KMS-11 (cell line): Measurements from ENCODE around the gene PIN1.

Source experiments
- H2AFZ ChIP-seq: fragments of 200-600 bp; sonication (generic); 2 replicates; pipeline ENCODE4 v1.6.1; 2016; ENCODE audit warnings: antibody characterized with exemption, mixed run types, low read depth
- H3K27ac ChIP-seq: fragments of 200-600 bp; sonication (generic); 2 replicates; pipeline ENCODE4 v1.6.1; 2016; ENCODE audit warnings: mild to moderate bottlenecking, mixed run types
- H3K27me3 ChIP-seq: fragments of 200-600 bp; sonication (generic); 2 replicates; pipeline ENCODE4 v1.6.1; 2017; ENCODE audit warnings: mild to moderate bottlenecking, low read depth, mixed run types, moderate library complexity; ENCODE audit not compliant: insufficient read depth
- H3K36me3 ChIP-seq: fragments of 200-600 bp; sonication (generic); 2 replicates; pipeline ENCODE4 v1.6.1; 2017; ENCODE audit warnings: mild to moderate bottlenecking, mixed run types; ENCODE audit not compliant: insufficient read depth
- H3K4me1 ChIP-seq: fragments of 200-600 bp; sonication (generic); 2 replicates; pipeline ENCODE4 v1.6.1; 2016; ENCODE audit warnings: mild to moderate bottlenecking, low read depth, mixed run types; ENCODE audit not compliant: poor library complexity, severe bottlenecking
- H3K4me2 ChIP-seq: fragments of 200-600 bp; sonication (generic); 2 replicates; pipeline ENCODE4 v1.7.0; 2016; ENCODE audit warnings: mild to moderate bottlenecking, mixed run types
- H3K4me3 ChIP-seq: fragments of 200-600 bp; sonication (generic); IDR thresholded peaks from 2 replicates; pipeline ENCODE4 v1.6.1; 2017; ENCODE audit warnings: low read depth, low read length, mixed read lengths; ENCODE audit not compliant: insufficient read depth
- H3K79me2 ChIP-seq: fragments of 200-600 bp; sonication (generic); 2 replicates; pipeline ENCODE4 v1.6.1; 2016; ENCODE audit warnings: low read depth, mixed run types; ENCODE audit not compliant: insufficient read depth
- H3K9ac ChIP-seq: fragments of 200-600 bp; sonication (generic); 2 replicates; pipeline ENCODE4 v1.6.1; 2016; ENCODE audit warnings: mild to moderate bottlenecking, mixed run types
- H4K20me1 ChIP-seq: fragments of 200-600 bp; sonication (generic); 2 replicates; pipeline ENCODE4 v1.6.1; 2016; ENCODE audit warnings: mild to moderate bottlenecking, mixed run types; ENCODE audit not compliant: insufficient read depth
- TF ChIP-seq, protein P1 (sequence below): fragments of 200-600 bp; sonication (generic); conservative IDR thresholded peaks from 2 replicates; pipeline ENCODE4 v1.6.1; 2017; ENCODE audit warnings: low read depth, mild to moderate bottlenecking, antibody characterized with exemption, low read length, moderate library complexity, mixed read lengths

The PIN1 gene

DNA sequence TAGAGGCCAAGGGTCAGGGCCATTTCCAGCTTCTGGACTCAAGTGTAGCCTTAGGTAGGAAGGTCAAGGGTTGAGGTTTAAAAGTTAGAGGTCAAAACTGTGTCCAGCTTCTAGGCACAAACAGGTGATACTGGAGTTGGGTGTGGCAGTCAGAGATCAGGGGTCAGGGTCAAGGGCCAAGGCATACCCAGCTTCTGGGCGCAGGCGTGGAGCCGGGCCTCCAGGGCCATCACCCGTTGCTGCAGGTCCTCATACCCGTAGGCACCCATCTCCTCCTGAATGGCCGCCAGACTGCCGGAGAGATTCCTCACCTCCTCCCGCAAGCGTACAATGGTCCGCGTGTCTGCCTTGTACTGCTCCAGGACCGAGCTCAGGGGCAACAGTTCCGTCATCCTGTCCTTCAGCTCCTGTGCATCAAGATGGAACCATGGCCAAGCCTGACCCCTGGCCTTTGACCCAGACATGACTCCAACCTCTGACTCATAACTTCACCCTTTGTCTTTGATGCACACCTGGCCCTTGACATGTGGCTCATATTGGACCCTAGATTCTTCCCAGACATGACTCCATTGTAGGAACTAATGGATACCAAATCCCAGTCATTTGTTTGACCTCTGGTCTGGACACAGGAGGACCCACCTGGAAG is 22.1 kb downstream of the PIN1 start:
- Histone ChIP-seq H2AFZ (no peak overlapping the region), H3K4me3 (no peak overlapping the region), H3K27ac (no peak overlapping the region), H3K27me3 (no peaks in the 10 kb centered on the region; the same call in 1 of the 2 replicates), H4K20me1 (no peaks in the 10 kb centered on the region), H3K4me1 (no peaks in the 10 kb centered on the region), H3K9ac (no peak overlapping the region), H3K79me2 (no peaks in the 10 kb centered on the region), H3K36me3 (no peaks in the 10 kb centered on the region), H3K4me2 (no peak overlapping the region)
- TF ChIP-seq, protein P1, sequence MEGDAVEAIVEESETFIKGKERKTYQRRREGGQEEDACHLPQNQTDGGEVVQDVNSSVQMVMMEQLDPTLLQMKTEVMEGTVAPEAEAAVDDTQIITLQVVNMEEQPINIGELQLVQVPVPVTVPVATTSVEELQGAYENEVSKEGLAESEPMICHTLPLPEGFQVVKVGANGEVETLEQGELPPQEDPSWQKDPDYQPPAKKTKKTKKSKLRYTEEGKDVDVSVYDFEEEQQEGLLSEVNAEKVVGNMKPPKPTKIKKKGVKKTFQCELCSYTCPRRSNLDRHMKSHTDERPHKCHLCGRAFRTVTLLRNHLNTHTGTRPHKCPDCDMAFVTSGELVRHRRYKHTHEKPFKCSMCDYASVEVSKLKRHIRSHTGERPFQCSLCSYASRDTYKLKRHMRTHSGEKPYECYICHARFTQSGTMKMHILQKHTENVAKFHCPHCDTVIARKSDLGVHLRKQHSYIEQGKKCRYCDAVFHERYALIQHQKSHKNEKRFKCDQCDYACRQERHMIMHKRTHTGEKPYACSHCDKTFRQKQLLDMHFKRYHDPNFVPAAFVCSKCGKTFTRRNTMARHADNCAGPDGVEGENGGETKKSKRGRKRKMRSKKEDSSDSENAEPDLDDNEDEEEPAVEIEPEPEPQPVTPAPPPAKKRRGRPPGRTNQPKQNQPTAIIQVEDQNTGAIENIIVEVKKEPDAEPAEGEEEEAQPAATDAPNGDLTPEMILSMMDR: no peak

DNA sequence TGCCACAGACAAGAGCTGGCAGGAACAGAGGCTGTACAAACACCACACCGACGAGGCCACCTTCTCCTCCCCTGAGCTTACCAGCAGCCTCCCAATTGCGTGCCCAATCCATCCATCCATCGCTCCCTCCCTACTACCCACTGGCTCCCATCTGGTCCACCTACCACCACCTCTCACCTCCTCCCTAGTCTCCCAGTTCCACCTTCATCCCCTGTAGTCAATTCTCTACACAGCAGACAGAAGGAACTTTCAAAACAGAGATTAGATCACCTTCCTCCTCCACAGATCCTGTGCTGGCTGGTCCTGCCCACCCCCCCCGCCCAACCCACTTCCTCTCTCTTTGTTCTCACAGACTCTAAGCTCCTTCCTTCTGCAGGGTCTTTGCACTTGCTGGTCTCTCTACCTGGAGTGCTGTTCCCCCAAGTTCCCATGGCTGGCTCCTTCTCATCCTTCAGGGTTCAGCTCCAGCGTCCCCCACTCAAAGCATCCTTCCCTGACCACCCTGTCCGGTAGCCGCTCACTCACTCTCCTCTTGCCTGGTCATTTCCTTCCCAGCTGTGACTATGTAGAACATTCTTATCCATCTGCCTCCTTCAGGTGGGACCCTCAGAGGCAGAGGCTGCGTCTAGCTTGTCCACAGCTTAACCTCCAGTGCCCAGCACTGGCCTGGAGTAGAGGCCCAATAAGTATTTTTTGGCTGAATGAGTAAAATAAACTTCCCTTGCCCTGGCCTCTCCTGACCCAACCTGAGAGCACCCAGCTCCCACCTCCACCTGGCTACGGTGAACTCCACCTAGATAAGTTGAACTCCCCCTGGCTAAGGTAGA is 23.0 kb downstream of the PIN1 start:
- Histone ChIP-seq H2AFZ (no peak overlapping the region), H3K9ac (no peak overlapping the region), H3K4me1 (no peaks in the 10 kb centered on the region), H3K27me3 (peaks cover 1% of the 10 kb centered on the region; the same call in 1 of the 2 replicates), H3K79me2 (no peaks in the 10 kb centered on the region), H3K27ac (no peak overlapping the region), H3K4me2 (no peak overlapping the region), H3K4me3 (no peak overlapping the region), H4K20me1 (no peaks in the 10 kb centered on the region), H3K36me3 (no peaks in the 10 kb centered on the region)
- TF ChIP-seq, protein P1: no peak

DNA sequence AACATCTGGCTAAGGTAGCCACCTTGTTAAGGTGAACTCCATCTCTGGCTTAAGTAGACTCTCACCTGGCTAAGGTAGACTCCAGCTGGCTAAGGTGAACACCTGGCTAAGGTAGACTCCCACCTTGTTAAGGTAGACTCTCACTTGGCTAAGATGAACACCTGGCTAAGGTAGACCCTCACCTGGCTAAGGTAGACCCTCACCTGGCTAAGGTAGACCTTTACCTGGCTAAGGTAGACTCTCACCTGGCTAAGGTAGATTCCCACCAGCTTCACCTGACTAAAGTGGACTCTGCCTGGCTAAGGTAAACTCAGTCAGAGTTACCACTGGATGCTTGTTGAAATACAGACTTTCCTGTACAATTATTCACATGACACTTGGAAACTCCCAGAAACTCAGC is 23.6 kb downstream of the PIN1 start:
- Histone ChIP-seq H3K27ac (no peak overlapping the region), H3K79me2 (no peaks in the 10 kb centered on the region)

DNA sequence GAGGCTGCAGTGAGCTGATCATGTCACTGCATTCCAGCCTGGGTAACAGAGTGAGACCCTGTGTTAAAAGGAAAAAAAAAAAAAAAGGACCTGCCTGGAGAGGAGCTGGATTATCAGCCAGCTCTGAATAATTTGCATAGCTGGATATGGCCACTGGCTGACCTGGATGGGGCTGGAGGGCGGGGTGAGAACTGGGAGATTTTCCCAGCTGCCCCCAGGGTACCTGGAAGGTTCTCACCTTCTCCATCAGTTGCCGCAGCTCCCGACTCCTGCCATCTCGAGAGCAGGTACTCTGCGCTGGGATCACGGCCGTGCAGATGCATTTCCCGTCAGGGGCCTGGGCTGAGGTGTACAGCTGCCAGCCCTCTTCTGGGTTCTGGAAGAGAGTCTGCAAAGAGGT is 25.3 kb downstream of the PIN1 start:
- H3K4me1 ChIP-seq: no peaks in the 10 kb centered on the region
- H3K27me3 ChIP-seq: peaks cover 11% of the 10 kb centered on the region; the same call in 1 of the 2 replicates
- H3K4me3 ChIP-seq: no peak overlapping the region
- H2AFZ ChIP-seq: no peak overlapping the region
- H4K20me1 ChIP-seq: no peaks in the 10 kb centered on the region
- H3K4me2 ChIP-seq: no peak overlapping the region
- no peak overlapping the region for H3K9ac ChIP-seq
- H3K36me3 ChIP-seq: no peaks in the 10 kb centered on the region
- TF ChIP-seq, protein P1: no peak
- H3K27ac ChIP-seq: no peak overlapping the region
- no peaks in the 10 kb centered on the region for H3K79me2 ChIP-seq

More for the DNA sequence above, 23.6 kb downstream of the PIN1 start:
- Histone ChIP-seq H3K4me3 (no peak overlapping the region), H3K4me1 (no peaks in the 10 kb centered on the region), H3K36me3 (no peaks in the 10 kb centered on the region), H3K27me3 (peaks cover 3% of the 10 kb centered on the region; the same call in 1 of the 2 replicates), H4K20me1 (no peaks in the 10 kb centered on the region), H3K9ac (no peak overlapping the region), H3K4me2 (no peak overlapping the region), H2AFZ (no peak overlapping the region)
- TF ChIP-seq, protein P1: no peak
